HG03432 (cell line): ENCODE measurements around the gene MCM7.

Experiments
- ATAC-seq: cut with Tn5 transposase; IDR thresholded peaks from one replicate; pipeline ENCODE4 v1.9.1; 2021; ENCODE audit warnings: mild to moderate bottlenecking, moderate library complexity; ENCODE audit not compliant: unreplicated experiment

MCM7 gene

DNA sequence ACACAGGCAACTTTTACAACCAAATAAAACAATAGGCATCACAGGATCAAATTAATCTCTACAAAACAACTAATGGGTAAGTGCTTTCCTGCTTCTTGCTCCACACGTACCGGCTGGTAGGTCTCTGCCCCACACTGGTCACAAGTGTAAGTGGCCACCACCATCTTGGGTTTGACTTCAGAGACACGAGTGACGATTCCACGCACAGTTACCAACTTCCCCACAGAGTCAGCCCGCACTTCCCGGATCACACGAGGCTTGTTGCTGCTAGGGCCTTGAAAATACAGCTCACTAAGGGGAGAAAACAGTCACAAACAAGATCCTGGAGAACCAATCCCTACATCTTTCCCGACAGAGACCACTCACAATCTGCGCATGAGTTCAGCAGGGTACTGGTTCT, 2.3 kb downstream of the MCM7 start:
- no peak for ATAC-seq

DNA sequence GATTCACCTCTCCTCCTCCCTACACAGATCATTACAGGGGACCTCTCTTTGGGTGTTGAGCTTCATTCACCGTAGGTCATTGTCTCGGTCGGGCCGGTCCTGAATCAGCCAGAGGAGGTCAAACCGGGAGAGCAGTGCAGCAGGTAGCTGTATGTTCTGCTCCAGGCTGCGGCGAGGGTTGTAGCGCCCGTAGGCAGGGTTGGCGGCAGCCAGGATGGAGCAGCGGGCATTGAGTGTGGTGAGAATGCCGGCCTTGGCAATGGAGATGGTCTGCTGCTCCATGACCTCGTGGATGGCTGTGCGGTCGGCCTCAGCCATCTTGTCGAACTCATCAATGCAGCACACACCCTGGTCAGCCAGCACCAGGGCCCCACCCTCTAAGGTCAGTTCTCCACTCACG, 5.5 kb downstream of the MCM7 start:
- ATAC-seq = no peak

DNA sequence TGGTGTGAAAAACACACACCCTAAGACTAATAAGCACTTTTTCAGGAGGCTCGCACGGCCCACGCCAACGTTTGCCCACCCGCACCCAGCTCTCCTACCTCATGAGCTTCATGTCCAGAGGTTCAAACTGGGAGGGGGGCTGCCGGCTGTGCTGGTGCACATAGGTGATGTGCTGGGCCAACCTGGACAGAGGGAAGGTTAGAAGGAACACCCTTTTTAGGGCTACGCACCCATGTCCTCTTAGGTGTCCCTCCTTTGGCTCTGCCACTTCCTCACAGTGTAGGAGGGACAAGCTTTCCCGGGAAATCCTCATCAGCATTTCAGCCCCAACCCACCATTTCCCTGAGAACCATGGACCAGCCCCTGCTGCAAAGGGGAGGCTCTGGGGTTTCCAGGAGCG, 5.9 kb downstream of the MCM7 start:
- no peak for ATAC-seq

DNA sequence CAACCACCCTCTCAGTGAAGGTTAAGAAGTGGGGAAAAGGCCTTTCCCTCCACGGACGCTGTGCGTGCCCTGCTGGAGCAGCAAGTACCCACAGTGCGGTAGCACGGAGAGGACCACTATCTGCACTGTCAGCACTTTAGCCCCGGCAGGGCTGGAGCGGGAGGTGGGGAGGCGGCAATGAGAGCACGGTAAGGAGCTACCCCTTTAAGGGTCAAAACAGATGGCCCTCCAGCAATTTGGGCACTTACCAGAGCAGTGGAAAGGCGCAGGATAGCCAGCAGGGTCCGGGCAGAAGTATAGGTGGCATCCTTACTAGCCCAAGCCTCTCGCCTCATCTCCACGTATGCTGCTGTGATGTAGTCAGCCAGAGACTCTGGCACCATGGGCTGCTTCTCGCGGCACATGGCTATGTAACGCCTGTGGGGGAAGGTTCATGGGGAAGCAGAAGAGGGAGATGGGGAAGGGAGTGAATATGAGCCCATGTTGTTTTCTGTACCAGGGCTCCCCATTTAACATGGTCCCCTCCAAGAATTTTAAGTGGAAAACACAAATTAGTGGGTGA, 7.2 kb downstream of the MCM7 start:
- ATAC-seq = no peak

DNA sequence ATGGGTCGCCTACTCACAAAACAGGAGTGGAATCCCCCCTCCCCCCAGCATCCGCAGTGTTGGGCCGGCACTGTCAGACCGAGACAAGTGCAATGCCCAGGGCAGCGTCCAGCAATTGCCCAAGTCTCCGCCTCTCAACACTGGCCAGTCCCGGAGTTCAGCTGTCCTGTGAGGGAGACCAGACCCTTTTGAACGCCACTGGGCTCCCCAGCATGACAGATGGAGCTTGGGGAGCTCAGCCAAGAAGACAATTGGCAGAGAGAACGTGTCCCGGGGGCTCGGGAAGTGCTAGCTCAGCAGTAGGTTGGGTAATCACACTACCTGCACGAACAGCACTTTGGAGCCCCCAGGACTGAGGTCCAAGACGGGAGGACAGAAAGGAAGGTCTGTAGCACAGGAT, 7.7 kb downstream of the MCM7 start:
- ATAC-seq = no peak

DNA sequence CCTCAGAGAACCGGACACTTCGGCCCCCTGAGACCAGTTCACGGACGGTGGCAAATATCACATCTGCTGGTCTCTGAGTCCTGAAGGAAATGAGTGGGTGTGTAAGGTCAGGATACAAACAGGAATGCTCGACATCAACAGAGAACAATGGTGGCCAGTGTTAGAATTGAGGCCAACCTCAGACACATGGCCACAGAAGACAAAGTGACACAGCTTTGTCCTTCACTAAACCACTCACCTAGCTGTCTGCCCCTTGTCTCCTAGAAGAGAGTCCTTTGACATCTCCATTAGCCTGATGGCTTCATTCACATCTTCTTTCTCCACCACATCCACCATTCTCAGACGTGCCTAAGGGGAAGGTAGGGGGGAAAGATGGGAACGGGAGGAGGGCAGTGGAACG, 8.1 kb downstream of the MCM7 start:
- no peak for ATAC-seq

DNA sequence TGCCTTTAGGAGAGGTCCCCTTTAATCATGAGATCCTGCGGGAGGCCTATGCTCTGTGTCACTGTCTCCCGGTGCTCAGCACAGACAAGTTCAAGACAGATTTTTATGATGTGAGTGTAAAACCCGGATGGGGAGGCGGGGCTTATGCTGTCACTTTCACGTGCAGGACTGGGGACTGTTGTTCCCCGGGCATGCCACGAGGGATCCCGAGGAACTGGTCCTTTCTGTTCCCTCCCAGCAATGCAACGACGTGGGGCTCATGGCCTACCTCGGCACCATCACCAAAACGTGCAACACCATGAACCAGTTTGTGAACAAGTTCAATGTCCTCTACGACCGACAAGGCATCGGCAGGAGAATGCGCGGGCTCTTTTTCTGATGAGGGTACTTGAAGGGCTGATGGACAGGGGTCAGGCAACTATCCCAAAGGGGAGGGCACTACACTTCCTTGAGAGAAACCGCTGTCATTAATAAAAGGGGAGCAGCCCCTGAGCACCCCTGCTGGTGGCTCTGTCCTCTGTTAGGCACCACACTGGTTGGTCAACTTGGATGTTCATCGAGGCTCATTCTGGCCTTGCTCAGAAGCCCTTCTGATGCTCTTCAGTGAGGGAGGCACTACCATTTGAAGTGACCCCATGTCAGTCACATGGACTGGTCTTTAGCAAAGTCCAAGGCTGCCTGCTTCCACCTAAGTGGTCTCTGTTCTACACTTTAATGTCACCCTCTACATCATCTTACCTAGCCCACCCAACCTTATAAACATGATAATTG, 9.6 kb downstream of the MCM7 start:
- no peak for ATAC-seq

DNA sequence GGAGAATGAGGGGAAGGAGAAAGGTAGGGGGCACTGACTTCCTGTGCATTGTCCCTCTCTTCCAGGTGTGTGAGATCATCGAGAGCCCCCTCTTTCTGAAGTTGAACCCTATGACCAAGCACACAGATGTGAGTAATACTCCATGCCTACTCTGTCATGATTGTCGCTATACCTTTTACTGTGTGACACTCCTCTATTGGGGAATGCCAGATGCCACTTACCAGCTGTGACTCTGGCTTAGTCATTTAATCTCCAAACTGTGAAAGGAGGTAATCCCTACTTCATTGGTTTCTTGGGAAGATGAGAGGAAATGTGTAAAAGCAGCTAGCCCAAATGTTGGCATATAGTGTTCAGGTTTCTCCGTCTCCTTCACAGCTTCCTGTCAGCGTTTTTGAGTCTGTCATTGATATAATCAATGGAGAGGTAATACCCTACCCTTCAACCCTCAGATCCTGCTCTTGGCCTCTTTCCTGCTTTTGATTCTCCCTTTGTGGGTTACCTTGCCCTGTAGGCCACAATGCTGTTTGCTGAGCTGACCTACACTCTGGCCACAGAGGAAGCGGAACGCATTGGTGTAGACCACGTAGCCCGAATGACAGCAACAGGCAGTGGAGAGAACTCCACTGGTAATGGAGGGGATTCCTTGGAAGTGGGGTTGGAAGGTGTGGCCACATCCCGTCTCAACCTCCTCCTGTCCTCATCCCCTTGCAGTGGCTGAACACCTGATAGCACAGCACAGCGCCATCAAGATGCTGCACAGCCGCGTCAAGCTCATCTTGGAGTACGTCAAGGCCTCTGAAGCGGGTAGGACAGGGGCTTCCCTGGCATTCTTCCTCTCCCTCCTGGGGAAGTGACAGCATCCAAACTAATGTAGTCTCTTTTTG, 10.4 kb downstream of the MCM7 start:
- ATAC-seq = no peak

DNA sequence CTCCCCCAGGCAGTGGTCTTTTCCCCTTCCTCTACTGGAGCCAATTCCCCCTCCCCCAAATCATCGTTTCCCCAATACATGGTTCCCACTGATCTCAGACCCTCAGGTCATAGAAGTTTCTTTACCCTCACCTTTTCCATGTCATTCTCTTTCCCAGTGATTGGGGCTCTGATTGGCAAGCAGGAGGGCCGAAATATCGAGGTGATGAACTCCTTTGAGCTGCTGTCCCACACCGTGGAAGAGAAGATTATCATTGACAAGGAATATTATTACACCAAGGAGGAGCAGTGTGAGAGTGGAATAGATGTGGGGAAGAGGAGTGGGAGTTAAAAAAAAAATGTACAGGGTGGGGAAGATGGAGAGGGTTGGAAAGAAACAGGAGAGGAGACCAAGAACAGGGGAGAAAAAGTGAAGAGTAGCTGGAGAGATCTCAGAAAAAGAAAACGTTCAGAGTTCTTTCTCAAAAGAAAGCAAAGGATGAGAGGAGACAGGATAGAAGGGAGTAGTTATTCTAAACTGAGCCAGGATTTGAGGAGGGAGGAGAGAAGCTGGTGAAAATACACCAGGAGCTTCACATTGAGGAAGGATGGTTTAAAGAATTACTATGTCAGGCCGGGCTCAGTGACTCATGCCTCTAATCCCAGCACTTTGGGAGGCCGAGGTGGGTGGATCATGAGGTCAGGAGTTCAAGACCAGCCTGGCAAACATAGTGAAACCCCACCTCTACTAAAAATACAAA, 11.6 kb downstream of the MCM7 start:
- no peak for ATAC-seq

DNA sequence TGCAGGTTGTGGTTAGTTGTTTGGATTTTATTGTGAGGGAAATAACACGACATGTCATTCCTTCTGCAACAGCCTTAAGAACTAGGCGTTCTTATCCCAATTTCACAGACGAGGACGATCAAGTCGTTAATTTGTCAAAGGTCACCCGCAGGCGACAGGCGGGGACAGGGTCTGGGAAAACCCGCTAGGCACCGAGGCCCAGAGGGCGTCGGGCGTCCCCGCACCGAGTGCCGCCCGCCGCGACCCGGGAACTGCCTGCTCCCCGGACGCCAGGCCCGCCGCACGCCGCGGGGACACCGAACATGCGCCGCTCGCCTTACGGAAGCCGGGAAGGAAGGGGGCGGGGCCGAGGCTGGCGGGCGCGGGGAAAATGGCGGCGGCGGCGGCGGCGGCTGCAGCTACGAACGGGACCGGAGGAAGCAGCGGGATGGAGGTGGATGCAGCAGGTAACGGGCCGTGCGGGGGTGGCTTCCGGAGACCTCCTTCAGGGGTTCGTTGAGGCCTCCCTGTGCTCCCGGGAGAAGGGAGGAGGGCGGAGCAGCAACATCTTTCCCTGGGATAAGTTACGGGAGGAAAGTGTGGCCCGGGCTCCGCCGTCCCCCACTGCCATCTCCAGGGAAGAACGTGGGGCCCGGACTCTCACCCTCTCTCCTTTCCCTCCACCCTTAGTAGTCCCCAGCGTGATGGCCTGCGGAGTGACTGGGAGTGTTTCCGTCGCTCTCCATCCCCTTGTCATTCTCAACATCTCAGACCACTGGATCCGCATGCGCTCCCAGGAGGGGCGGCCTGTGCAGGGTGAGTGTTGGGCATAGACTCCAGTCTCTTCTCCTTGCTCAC, 12.4 kb downstream of the MCM7 start, which contains the start of gene COPS6:
Gene COPS6, plus strand, starts transcription at position 349 of the 837 bp plus-strand sequence. Its CDS starts 22 bp downstream, at position 371.
- ATAC-seq = peak; percentile 70

DNA sequence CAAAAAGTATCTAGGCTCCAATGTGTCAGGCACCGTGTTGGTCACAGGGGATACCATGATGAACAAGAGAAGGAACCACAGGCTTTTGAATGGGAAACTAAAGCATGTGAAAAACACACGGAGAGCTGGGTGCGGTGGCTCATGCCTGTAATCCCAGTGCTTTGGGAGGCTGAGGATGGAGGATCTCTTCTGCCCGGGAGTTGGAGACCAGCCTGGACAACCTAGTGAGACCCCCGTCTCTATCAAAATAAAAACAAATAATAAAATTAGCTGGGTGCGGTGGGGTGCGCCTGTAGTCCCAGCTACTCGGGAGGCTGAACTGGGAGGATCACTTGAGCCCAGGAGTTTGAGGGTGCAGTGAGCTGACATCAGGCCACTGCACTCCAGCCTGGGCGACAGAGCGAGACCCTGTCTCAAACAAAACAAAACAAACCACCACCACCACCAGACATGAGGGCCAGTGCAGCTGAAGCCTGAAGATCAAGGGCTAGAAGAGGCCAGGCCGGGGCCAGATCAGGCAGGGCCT, 13.0 kb downstream of the MCM7 start:
- peak; percentile 22 for ATAC-seq

DNA sequence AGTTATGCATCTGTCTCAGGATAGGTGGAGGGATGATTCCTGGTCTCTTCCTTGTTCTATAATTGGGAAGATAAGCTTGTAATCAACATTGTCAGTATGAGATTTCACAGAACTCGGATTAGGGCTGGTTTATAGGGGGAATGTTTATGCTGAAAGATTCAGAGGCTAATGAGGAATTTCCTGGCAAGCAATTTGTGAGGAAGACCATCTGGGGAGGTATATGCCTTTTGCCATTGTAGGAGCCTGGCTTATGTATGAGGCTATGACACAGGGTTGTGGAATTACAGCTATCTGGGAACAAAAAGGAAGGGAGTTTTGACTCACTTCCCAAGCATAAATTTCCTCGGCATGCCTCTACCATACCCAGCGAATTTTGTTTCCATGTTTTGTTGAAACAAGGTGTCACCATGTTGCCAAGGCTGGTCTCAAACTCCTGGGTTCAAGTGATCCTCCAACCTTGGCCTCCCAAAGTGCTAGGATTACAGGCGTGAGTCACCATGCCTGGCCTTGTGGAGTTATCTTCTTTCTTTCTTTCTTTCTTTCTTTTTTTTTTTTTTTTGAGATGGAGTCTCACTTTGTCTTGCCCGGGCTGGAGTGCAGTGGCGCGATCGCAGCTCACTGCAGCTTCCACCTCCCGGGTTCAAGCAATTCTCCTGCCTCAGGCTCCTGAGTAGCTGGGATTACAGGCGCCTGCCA, 14.0 kb downstream of the MCM7 start:
- no peak for ATAC-seq

DNA sequence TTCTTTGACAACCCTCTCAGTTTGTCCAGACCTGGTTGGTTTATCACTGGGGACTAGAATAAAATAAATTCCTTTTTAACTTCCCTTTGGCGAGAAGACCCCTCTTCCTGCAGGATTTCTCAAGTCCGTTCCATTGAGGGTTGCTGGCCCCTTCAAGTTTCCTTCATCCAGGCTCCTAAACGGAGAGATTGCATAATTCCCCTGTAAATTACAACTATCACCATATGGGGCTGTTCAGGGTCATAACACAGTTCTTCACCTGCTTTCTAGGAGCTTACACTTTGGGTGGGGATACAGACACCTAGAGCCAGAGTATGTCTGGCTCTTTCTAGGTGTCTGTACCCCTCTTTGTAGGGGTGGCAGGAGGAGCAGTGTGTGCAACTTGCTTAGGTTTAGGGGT, 15.7 kb downstream of the MCM7 start:
- no peak for ATAC-seq

DNA sequence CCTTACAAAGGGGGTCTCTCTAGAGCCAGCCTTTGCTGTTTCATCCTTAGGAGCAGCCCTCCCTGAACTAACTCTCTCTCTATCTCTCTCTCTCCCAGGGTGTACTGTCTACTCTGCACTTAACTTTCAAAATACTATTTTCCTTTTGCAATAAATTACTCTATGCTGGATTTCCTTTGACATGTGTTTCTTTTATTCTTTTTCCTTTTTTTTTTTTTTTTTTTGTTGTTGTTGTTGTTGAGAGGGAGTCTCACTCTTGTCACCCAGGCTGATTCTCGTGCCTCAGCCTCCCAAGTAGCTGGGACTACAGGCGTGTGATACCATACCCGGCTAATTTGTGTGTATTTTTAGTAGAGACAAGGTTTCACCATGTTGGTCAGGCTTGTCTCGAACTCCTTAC, 18.2 kb downstream of the MCM7 start:
- no peak for ATAC-seq

DNA sequence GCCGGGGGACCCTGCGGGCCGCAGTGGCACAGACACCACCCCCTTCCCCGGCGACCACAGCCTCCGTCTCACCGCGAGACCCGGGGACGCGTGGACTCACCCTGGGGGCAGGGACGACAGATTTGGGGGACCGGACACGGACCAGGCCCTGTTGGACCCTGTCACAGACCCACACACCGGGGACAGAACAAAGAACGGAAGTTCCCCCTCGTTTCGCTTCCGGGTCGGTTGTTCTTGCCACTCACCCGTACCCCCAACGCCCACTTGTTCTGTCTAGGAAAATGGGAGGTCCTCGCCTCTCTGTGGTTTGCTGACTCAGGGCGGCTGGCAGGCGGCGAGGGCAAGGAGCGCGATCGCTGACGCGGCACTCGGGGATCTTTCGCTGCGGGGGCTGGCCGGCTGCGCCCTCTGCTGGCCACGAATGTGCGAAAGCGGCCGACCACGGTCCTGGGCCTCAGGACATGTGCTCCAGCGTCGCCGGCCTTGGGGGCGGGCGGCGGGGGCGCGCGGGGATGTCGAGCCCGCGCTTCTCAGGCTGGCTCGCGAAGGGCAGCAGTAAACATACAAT, 19.6 kb downstream of the MCM7 start, which contains the start of gene ZNF3:
Gene ZNF3, minus strand, starts transcription at position 189 of the 568 bp plus-strand sequence. CDS start 4,366 bp downstream, outside the sequence.
- ATAC-seq = peak; percentile 83

DNA sequence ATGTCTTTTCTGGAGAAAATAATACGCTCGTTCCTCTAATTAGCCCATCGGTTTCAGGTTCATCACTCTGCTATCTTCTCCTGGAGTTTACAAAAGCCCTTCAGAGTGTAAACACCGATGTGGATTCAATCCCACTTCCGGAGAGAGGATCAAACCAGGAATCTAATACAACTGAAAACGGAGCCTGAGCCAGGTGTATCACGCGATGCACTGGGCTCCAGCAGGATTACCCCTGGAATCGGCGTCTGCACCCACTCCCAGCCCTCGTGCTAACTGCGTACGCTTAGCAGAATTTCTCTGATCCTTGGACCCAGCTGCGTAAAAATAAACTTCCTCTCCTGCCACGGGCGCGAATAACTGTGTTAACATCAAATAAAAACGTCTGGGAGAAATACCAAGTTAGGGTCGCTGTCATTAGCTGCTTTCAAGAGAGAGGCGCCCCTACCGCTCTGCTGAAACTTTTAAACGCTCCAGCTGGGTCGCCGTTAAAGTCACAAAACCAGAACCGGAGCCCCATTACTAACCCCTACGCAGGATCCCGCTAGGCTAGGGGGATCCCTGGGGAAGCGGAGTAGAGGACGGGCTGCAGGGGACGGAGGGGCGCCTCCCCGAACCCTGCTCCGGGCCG, 20.2 kb downstream of the MCM7 start:
- no peak for ATAC-seq

DNA sequence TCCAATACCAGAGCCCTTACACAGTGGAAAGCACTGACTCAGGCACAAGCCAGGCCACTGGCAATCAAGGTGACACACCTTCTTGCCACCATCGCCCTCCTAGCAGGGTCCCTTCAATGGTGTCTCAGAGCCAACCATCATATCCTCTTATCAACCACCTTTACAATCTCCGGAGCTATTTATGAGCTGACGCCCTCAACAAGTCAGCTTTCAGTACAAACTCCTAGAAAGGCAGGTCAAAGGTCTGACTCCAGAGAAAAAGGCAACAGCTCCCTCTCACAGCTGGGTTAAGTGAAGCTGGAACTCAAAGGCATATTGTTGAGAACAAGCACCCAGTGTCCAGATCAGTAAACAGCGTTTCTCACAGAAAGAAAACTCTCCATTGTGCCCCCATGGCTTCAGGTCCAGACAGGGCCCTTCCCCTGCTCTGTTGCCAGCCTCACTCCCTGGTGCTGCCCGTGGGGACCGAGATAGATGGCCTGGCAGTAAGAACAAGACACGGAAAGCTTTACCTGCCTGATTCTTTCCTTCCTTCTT, 22.1 kb downstream of the MCM7 start:
- no peak for ATAC-seq

DNA sequence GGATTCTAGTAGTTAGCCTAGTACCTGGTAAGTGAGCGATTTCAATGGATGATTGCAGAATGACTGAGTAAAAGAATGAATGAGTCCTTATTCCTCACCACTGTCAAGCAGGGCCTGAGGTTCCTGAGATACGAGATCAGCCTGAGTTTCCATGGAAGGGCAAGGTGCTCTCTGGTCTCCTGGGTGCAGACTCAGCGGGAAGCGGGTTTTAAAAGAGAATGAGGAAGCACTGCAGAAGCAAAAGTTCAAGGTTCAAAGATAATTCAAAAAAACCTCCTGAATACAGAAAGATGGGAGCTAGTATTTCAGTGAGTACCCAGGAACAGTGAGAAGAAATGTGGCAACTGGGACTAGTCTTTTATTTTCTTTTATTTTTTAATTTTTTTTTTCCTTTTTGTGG, 24.0 kb downstream of the MCM7 start:
- ATAC-seq = no peak
